Measurements from ENCODE around the gene SPAG16.
A peak's percentile ranks its signal among the peaks of the same experiment; 100 is the strongest.

GRCh38 chr2:213726101-213726500 lies 441.8 kb downstream of the SPAG16 start:
- TF ChIP-seq REST (IDR thresholded peaks at IDR 0.05; ENCODE audit: low read depth), result no peak
- TF ChIP-seq CTCF (IDR thresholded peaks at IDR 0.05 in 2 of 3, conservative IDR thresholded peaks at IDR 0.05 in 1 of 3; ENCODE audit: borderline replicate concordance in 1 of 3, insufficient read depth in 1 of 3, low read depth in 2 of 3, low read length in 2 of 3), result peak in 2 of 3 experiments; percentile 6 to 20; a peak in 1 of 6 replicates
- TF ChIP-seq POLR2A (IDR thresholded peaks at IDR 0.05; ENCODE audit: borderline replicate concordance, extremely low read depth, insufficient read depth, insufficient read length), result no peak
- TF ChIP-seq ATF3 (IDR thresholded peaks at IDR 0.05), result no peak
